Breast epithelium (tissue), 3 donors: ENCODE measurements around the gene UTP3.
"Not testable (repeated sequence)": the region's sequence is repeated elsewhere in the genome, so short reads cannot be mapped to it uniquely, and the experiment has no call there.

Source experiments
- POLR2A ChIP-seq: fragments of 450-650 bp; IDR thresholded peaks from one replicate; pipeline ENCODE4 v1.6.1; 2016; ENCODE audit warnings: antibody characterized with exemption, mild to moderate bottlenecking, moderate library complexity
- TF ChIP-seq, protein P1 (sequence below), 3 donors: fragments of 450-650 bp; IDR thresholded peaks; one replicate each; pipeline ENCODE4 v1.5.1; 2016 to 2017; ENCODE audit warnings: antibody characterized with exemption in 3 of 3, mild to moderate bottlenecking in 3 of 3, moderate library complexity in 3 of 3

DNA sequence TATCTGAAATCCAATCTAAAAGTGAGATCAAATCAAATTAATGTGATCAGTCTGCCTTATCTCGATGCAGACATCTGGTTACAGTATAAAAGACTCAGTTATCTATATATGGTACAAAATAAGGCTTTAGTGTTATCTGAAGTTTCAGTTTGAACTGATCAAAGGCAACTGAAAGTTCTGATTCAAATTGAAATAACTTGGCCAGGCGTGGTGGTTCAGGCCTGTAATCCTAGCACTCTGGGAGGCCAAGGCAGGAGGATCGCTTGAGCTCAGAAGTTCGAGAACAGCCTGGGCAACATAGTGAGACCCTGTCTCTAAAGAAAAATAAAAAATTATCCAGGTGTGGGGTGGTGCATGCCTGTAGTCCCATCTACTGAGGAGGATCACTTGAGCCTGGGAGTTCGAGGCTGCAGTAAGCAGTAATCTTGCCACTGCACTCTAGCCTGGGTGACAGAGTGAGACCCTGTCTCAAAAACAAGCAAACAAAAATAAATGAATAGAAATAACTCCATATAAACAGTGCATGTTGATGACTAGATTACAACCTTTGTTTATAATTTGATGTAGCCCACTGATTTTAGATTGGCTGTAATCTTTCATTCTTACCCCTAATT lies 26.9 kb upstream of the UTP3 start:
- TF ChIP-seq, protein P1, sequence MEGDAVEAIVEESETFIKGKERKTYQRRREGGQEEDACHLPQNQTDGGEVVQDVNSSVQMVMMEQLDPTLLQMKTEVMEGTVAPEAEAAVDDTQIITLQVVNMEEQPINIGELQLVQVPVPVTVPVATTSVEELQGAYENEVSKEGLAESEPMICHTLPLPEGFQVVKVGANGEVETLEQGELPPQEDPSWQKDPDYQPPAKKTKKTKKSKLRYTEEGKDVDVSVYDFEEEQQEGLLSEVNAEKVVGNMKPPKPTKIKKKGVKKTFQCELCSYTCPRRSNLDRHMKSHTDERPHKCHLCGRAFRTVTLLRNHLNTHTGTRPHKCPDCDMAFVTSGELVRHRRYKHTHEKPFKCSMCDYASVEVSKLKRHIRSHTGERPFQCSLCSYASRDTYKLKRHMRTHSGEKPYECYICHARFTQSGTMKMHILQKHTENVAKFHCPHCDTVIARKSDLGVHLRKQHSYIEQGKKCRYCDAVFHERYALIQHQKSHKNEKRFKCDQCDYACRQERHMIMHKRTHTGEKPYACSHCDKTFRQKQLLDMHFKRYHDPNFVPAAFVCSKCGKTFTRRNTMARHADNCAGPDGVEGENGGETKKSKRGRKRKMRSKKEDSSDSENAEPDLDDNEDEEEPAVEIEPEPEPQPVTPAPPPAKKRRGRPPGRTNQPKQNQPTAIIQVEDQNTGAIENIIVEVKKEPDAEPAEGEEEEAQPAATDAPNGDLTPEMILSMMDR (IDR thresholded peaks at IDR 0.05), result not testable (repeated sequence)
- TF ChIP-seq POLR2A, result not testable (repeated sequence)
